Measurements from ENCODE around the gene SSRP1. TPM values are rescaled to one million over a fixed set of nuclear protein-coding genes. Genes with fewer than 3 reads are reported as not detected.

SSRP1 gene
- polyA plus RNA-seq, 1 donor (not counting 4 experiments of a cell fraction or from before 2014, with no cell fraction given) = 115 TPM

- peaks cover 2% of the 10 kb centered on the region for H4K20me1 ChIP-seq (ENCODE audit: control insufficient read depth, extremely low read depth, insufficient read depth, low read length)
- H3K36me3 ChIP-seq (ENCODE audit: control insufficient read depth in 2 of 2, extremely low read depth in 1 of 2, insufficient read depth in 2 of 2, low read length in 2 of 2) = peaks cover 15 to 34% of the 10 kb centered on the region in 2 experiments
- TF ChIP-seq, protein P1, sequence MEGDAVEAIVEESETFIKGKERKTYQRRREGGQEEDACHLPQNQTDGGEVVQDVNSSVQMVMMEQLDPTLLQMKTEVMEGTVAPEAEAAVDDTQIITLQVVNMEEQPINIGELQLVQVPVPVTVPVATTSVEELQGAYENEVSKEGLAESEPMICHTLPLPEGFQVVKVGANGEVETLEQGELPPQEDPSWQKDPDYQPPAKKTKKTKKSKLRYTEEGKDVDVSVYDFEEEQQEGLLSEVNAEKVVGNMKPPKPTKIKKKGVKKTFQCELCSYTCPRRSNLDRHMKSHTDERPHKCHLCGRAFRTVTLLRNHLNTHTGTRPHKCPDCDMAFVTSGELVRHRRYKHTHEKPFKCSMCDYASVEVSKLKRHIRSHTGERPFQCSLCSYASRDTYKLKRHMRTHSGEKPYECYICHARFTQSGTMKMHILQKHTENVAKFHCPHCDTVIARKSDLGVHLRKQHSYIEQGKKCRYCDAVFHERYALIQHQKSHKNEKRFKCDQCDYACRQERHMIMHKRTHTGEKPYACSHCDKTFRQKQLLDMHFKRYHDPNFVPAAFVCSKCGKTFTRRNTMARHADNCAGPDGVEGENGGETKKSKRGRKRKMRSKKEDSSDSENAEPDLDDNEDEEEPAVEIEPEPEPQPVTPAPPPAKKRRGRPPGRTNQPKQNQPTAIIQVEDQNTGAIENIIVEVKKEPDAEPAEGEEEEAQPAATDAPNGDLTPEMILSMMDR (optimal IDR thresholded peaks at IDR 0.05 in 1 of 3, IDR thresholded peaks at IDR 0.05 in 1 of 3, conservative IDR thresholded peaks at IDR 0.05 in 1 of 3; ENCODE audit: extremely low read depth in 1 of 3, insufficient read depth in 2 of 3, low read length in 3 of 3) = peak in 1 of 3 experiments; percentile 8
- no peak for TF ChIP-seq EZH2 (IDR thresholded peaks at IDR 0.05; ENCODE audit: low read length)
- dilution Hi-C loops (cut with MboI; ENCODE audit: extremely low pct_ligation_motif_present, low sequenced_read_pairs) = no loop called here
- H3K4me2 ChIP-seq (ENCODE audit: control insufficient read depth, extremely low read depth, insufficient read depth, low read depth, low read length) = peak overlapping the region; percentile 94
- DNase-seq (ENCODE audit: low read depth, low spot score) = no peak
- H3K9me1 ChIP-seq (ENCODE audit: control insufficient read depth, extremely low read depth, insufficient read depth, low read length) = peaks cover 2% of the 10 kb centered on the region
- no peaks in the 10 kb centered on the region for H3K9me3 ChIP-seq (ENCODE audit: control insufficient read depth, low read depth, low read length)
- H3K9ac ChIP-seq (ENCODE audit: control insufficient read depth, extremely low read depth, insufficient read depth, low read length) = peak overlapping the region; percentile 93
- no peak overlapping the region for H2AFZ ChIP-seq (ENCODE audit: control insufficient read depth, low read length)
- peak overlapping the region; percentile 94 for H3K27ac ChIP-seq (ENCODE audit: control insufficient read depth, insufficient read depth, low read length)
- no peaks in the 10 kb centered on the region for H3K27me3 ChIP-seq (ENCODE audit: control insufficient read depth, extremely low read depth, insufficient read depth, low read length)
- peaks cover 54% of the 10 kb centered on the region for H3K4me1 ChIP-seq (ENCODE audit: control insufficient read depth, extremely low read depth, insufficient read depth, low read length)
- peak; percentile 79 for FAIRE-seq
- peaks cover 42% of the 10 kb centered on the region for H3K79me2 ChIP-seq (ENCODE audit: control insufficient read depth, insufficient read depth, low read length)
- H3K4me3 ChIP-seq (ENCODE audit: control insufficient read depth in 2 of 3, extremely low read depth in 1 of 3, insufficient read depth in 2 of 3, low read depth in 1 of 3, low read length in 3 of 3) = peak overlapping the region; percentile 65 to 92 (median 87)
Observed at GRCh38 chr11:57323167-57323854, 12.4 kb downstream of the SSRP1 start.

GRCh38 chr11:57322256-57323166, 13.2 kb downstream of the SSRP1 start:
- dilution Hi-C loops (cut with MboI; ENCODE audit: extremely low pct_ligation_motif_present, low sequenced_read_pairs) = no loop called here
- Histone ChIP-seq H3K9ac (ENCODE audit: control insufficient read depth, extremely low read depth, insufficient read depth, low read length) (peak overlapping the region; percentile 93), H3K27ac (ENCODE audit: control insufficient read depth, insufficient read depth, low read length) (peak overlapping the region; percentile 94), H3K9me3 (ENCODE audit: control insufficient read depth, low read depth, low read length) (no peaks in the 10 kb centered on the region), H4K20me1 (ENCODE audit: control insufficient read depth, extremely low read depth, insufficient read depth, low read length) (peaks cover 4% of the 10 kb centered on the region), H3K4me1 (ENCODE audit: control insufficient read depth, extremely low read depth, insufficient read depth, low read length) (peaks cover 55% of the 10 kb centered on the region), H3K79me2 (ENCODE audit: control insufficient read depth, insufficient read depth, low read length) (peaks cover 46% of the 10 kb centered on the region), H3K36me3 (ENCODE audit: control insufficient read depth in 2 of 2, extremely low read depth in 1 of 2, insufficient read depth in 2 of 2, low read length in 2 of 2) (peaks cover 17 to 35% of the 10 kb centered on the region in 2 experiments), H3K27me3 (ENCODE audit: control insufficient read depth, extremely low read depth, insufficient read depth, low read length) (no peaks in the 10 kb centered on the region), H3K4me2 (ENCODE audit: control insufficient read depth, extremely low read depth, insufficient read depth, low read depth, low read length) (peak overlapping the region; percentile 94), H2AFZ (ENCODE audit: control insufficient read depth, low read length) (no peak overlapping the region), H3K4me3 (ENCODE audit: control insufficient read depth in 2 of 3, extremely low read depth in 1 of 3, insufficient read depth in 2 of 3, low read depth in 1 of 3, low read length in 3 of 3) (peak overlapping the region; percentile 65 to 92 (median 87)), H3K9me1 (ENCODE audit: control insufficient read depth, extremely low read depth, insufficient read depth, low read length) (peaks cover 2% of the 10 kb centered on the region)
- FAIRE-seq = peak; percentile 68
- no peak for DNase-seq (ENCODE audit: low read depth, low spot score)
- TF ChIP-seq EZH2 (IDR thresholded peaks at IDR 0.05; ENCODE audit: low read length) = no peak
- TF ChIP-seq, protein P1 (optimal IDR thresholded peaks at IDR 0.05 in 1 of 3, IDR thresholded peaks at IDR 0.05 in 1 of 3, conservative IDR thresholded peaks at IDR 0.05 in 1 of 3; ENCODE audit: extremely low read depth in 1 of 3, insufficient read depth in 2 of 3, low read length in 3 of 3) = no peak

Data from keratinocyte (primary cell).